GM21529 (cell line): ENCODE data around the gene FANCI.

Source experiments
- ATAC-seq: cut with Tn5 transposase; IDR thresholded peaks from one replicate; pipeline ENCODE4 v1.9.1; 2021; ENCODE audit not compliant: unreplicated experiment

The FANCI gene

GRCh38 chr15:89330881-89331595 is 87.3 kb downstream of the FANCI start:
- no peak for ATAC-seq

GRCh38 chr15:89332446-89332845 is 88.7 kb downstream of the FANCI start:
- ATAC-seq = no peak

GRCh38 chr15:89333011-89333860 is 89.5 kb downstream of the FANCI start:
- no peak for ATAC-seq

- ATAC-seq = no peak
These were observed 90.3 kb downstream of the FANCI start for GRCh38 chr15:89333959-89334509.

GRCh38 chr15:89334510-89335297 is 90.9 kb downstream of the FANCI start, which contains the start of gene POLG:
TSS of gene POLG (minus strand) at chr15:89334824. CDS start at chr15:89333754, 1,070 bp downstream.
- ATAC-seq = peak; percentile 91

GRCh38 chr15:89335298-89336041 is 91.7 kb downstream of the FANCI start:
- no peak for ATAC-seq

- ATAC-seq = no peak
These were observed 94.3 kb downstream of the FANCI start for GRCh38 chr15:89338036-89338435.

- ATAC-seq = no peak
These were observed 96.8 kb downstream of the FANCI start for GRCh38 chr15:89340573-89340972.

GRCh38 chr15:89341316-89342005 is 97.7 kb downstream of the FANCI start:
- no peak for ATAC-seq

GRCh38 chr15:89342840-89343239 is 99.1 kb downstream of the FANCI start:
- ATAC-seq = no peak

- no peak for ATAC-seq
These were observed 101.5 kb downstream of the FANCI start for GRCh38 chr15:89345248-89345647.

- ATAC-seq = no peak
These were observed 102.9 kb downstream of the FANCI start for GRCh38 chr15:89346516-89347231.

- no peak for ATAC-seq
These were observed 105.4 kb downstream of the FANCI start for GRCh38 chr15:89349206-89349558.

GRCh38 chr15:89352476-89352875 is 108.7 kb downstream of the FANCI start:
- no peak for ATAC-seq

GRCh38 chr15:89353991-89354390 is 110.2 kb downstream of the FANCI start:
- no peak for ATAC-seq

- no peak for ATAC-seq
These were observed 113.0 kb downstream of the FANCI start for GRCh38 chr15:89356634-89357298.

- no peak for ATAC-seq
These were observed 114.6 kb downstream of the FANCI start for GRCh38 chr15:89358435-89358754.

GRCh38 chr15:89358755-89359439 is 115.1 kb downstream of the FANCI start:
- peak; percentile 84 for ATAC-seq
